Panc1 (cell line): Measurements from ENCODE around the gene RASD2.

Experiments used
- CTCF ChIP-seq: fragments of 450-650 bp; IDR thresholded peaks from 2 replicates; pipeline ENCODE4 v1.5.1; 2017; ENCODE audit warnings: mild to moderate bottlenecking
- POLR2AphosphoS5 ChIP-seq: IDR thresholded peaks from 2 replicates; pipeline ENCODE4 v1.6.1; 2012; ENCODE audit warnings: mild to moderate bottlenecking, low read depth, low read length, moderate library complexity
- REST ChIP-seq, 2 experiments: IDR thresholded peaks; 2 replicates each; pipeline ENCODE4 v1.6.1; 2011 to 2012; ENCODE audit warnings: low read depth in 2 of 2, control low read depth in 1 of 2, low read length in 1 of 2, mild to moderate bottlenecking in 1 of 2, moderate library complexity in 1 of 2; ENCODE audit not compliant: insufficient read depth in 1 of 2
- TCF7L2 ChIP-seq: IDR thresholded peaks from 2 replicates; pipeline ENCODE4 v1.6.1; 2011; ENCODE audit warnings: mild to moderate bottlenecking, low read depth, low read length, inconsistent platforms

GRCh38 chr22:35522225-35523149, 18.1 kb upstream of the RASD2 start:
- TF ChIP-seq CTCF (no peak), REST (IDR thresholded peaks at IDR 0.05; ENCODE audit: insufficient read depth in 1 of 2, low read depth in 2 of 2, low read length in 1 of 2) (no peak), TCF7L2 (no peak), POLR2AphosphoS5 (no peak)
